Measurements from ENCODE around the gene NLGN4Y.

GRCh38 chrY:14778208-14778607 lies 253.9 kb downstream of the NLGN4Y start:
- TF ChIP-seq, protein P1, sequence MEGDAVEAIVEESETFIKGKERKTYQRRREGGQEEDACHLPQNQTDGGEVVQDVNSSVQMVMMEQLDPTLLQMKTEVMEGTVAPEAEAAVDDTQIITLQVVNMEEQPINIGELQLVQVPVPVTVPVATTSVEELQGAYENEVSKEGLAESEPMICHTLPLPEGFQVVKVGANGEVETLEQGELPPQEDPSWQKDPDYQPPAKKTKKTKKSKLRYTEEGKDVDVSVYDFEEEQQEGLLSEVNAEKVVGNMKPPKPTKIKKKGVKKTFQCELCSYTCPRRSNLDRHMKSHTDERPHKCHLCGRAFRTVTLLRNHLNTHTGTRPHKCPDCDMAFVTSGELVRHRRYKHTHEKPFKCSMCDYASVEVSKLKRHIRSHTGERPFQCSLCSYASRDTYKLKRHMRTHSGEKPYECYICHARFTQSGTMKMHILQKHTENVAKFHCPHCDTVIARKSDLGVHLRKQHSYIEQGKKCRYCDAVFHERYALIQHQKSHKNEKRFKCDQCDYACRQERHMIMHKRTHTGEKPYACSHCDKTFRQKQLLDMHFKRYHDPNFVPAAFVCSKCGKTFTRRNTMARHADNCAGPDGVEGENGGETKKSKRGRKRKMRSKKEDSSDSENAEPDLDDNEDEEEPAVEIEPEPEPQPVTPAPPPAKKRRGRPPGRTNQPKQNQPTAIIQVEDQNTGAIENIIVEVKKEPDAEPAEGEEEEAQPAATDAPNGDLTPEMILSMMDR (conservative IDR thresholded peaks at IDR 0.05): no peak
- TF ChIP-seq EZH2 (IDR thresholded peaks at IDR 0.05; ENCODE audit: low read depth): no peak

Data from PC-9 (cell line).